IMR-90 (cell line): Measurements from ENCODE around the gene ROMO1. TPM values are rescaled to one million over a fixed set of nuclear protein-coding genes. Genes with fewer than 3 reads are reported as not detected.

Experiments
- polyA plus RNA-seq, 3 experiments: library from polyadenylated mRNA; depleted of rRNA; stranded (reverse); fragments of >200 nt; gene quantifications; 2 replicates each; pipeline ENCODE4 v1.2.3, GENCODE V29; 2012; ENCODE audit warnings: low replicate concordance in 1 of 3
- total RNA-seq: library from RNA; depleted of rRNA; stranded (reverse); fragments of >200 nt; gene quantifications from 2 replicates; pipeline ENCODE4 v1.2.3, GENCODE V29; 2012; rRNA removed

The ROMO1 gene
- total and polyA plus RNA-seq, 2 of the 4 experiments (the other 2 are of a cell fraction), result 223 to 555 TPM

Other genes starting within 250 kb of the ROMO1 start
- 35.1 and 38.3 TPM in 2 replicates for gene CEP250, start 243.8 kb upstream of the ROMO1 start, total RNA-seq
- 22.7 and 23.9 TPM in 2 replicates for gene CEP250, start 243.8 kb upstream of the ROMO1 start, polyA plus RNA-seq (2012; rRNA removed)
- not detected in 2 replicates for gene C20orf173, start 169.8 kb upstream of the ROMO1 start, total RNA-seq
- gene C20orf173, start 169.8 kb upstream of the ROMO1 start, polyA plus RNA-seq (2012; rRNA removed), result not detected in 2 replicates
- 438 and 487 TPM in 2 replicates for gene ERGIC3, start 157.3 kb upstream of the ROMO1 start, total RNA-seq
- gene ERGIC3, start 157.3 kb upstream of the ROMO1 start, polyA plus RNA-seq (2012; rRNA removed), result 434 and 437 TPM in 2 replicates
- 1.8 and 1.9 TPM in 2 replicates for gene SPAG4, start 83.6 kb upstream of the ROMO1 start, total RNA-seq
- 5.5 and 5.8 TPM in 2 replicates for gene SPAG4, start 83.6 kb upstream of the ROMO1 start, polyA plus RNA-seq (2012; rRNA removed)
- gene CPNE1, start 34.5 kb upstream of the ROMO1 start, total RNA-seq, result 141 and 163 TPM in 2 replicates
- 165 and 189 TPM in 2 replicates for gene CPNE1, start 34.5 kb upstream of the ROMO1 start, polyA plus RNA-seq (2012; rRNA removed)
- gene RBM12, start 34.5 kb upstream of the ROMO1 start, total RNA-seq, result 65.8 and 69.4 TPM in 2 replicates
- 44.7 and 51.2 TPM in 2 replicates for gene RBM12, start 34.5 kb upstream of the ROMO1 start, polyA plus RNA-seq (2012; rRNA removed)
- gene NFS1, start 53 bp upstream of the ROMO1 start, total RNA-seq, result 11.4 and 16.5 TPM in 2 replicates
- 31.4 and 35.6 TPM in 2 replicates for gene NFS1, start 53 bp upstream of the ROMO1 start, polyA plus RNA-seq (2012; rRNA removed)
- gene RBM39, start 42.9 kb downstream of the ROMO1 start, total RNA-seq, result 166 and 280 TPM in 2 replicates
- 74.3 and 106 TPM in 2 replicates for gene RBM39, start 42.9 kb downstream of the ROMO1 start, polyA plus RNA-seq (2012; rRNA removed)
- gene PHF20, start 72.6 kb downstream of the ROMO1 start, total RNA-seq, result 22.0 and 30.3 TPM in 2 replicates
- 22.5 and 23.6 TPM in 2 replicates for gene PHF20, start 72.6 kb downstream of the ROMO1 start, polyA plus RNA-seq (2012; rRNA removed)